A549 (cell line): ENCODE results near the gene CFI. TPM values are rescaled to one million over a fixed set of nuclear protein-coding genes. Genes with fewer than 3 reads are reported as not detected.

Experiments used
- ATAC-seq, 2 experiments: fragments of 200-7000 bp in 1 of 2; fragments of >200 bp in 1 of 2; cut with Nextera tagmentation in 1 of 2; cut with Tn5 transposase in 1 of 2; 3 replicates each; pipeline versions ENCODE4 v1.8.0 to v1.9.1; 2018 to 2020; ENCODE audit warnings: mild to moderate bottlenecking in 1 of 2, moderate library complexity in 1 of 2
- CTCF ChIA-PET: fragments of 300-600 bp; sonication (Branson Sonifier 250); formaldehyde crosslinking; extraction: SDS; loops from one replicate; lab custom pipeline; 2021; ENCODE audit warnings: antibody characterized with exemption, inconsistent platforms; lab: Yijun Ruan, JAX
- POLR2A ChIA-PET: fragments of 350-600 bp; formaldehyde crosslinking; extraction: SDS; loops from one replicate; lab custom pipeline; 2021; ENCODE audit warnings: antibody characterized with exemption, inconsistent platforms; lab: Yijun Ruan, JAX
- DNase-seq, 2 experiments: peaks; one replicate each; pipeline versions ENCODE4 v3.0.0 to v3.0.0-alpha.2; 2011 to 2016; ENCODE audit warnings: low read depth in 1 of 2, low spot score in 1 of 2
- FAIRE-seq: peaks from 2 replicates; lab custom pipeline; 2011; peaks lifted over from hg19 to GRCh38; lab: Jason Lieb, UNC
- H3K27ac ChIP-seq, 2 experiments: fragments of >200 bp; sonication (Bioruptor Twin); formaldehyde crosslinking; 3 replicates each; pipeline ENCODE4 v1.5.1; 2016 to 2017
- H3K4me1 ChIP-seq: fragments of >200 bp; sonication (Bioruptor Twin); formaldehyde crosslinking; 3 replicates; pipeline ENCODE4 v1.6.1; 2016
- H3K4me2 ChIP-seq: fragments of >200 bp; sonication (Bioruptor Twin); formaldehyde crosslinking; 3 replicates; pipeline ENCODE4 v1.6.1; 2016
- H3K4me3 ChIP-seq: fragments of >200 bp; sonication (Bioruptor Twin); formaldehyde crosslinking; 3 replicates; pipeline ENCODE4 v1.5.1; 2016
- H3K9me3 ChIP-seq: fragments of >200 bp; sonication (Bioruptor Twin); formaldehyde crosslinking; 3 replicates; pipeline ENCODE4 v1.6.1; 2016
- CEBPB ChIP-seq, 2 experiments: fragments of >200 bp in 1 of 2; sonication (Bioruptor Twin) in 1 of 2; formaldehyde crosslinking in 1 of 2; IDR thresholded peaks; 2 replicates each; pipeline ENCODE4 v1.6.1; 2012 to 2016
- FOXS1 ChIP-seq: fragments of 250-450 bp; sonication (Bioruptor Pico); IDR thresholded peaks from 2 replicates; pipeline ENCODE4 v1.5.0; 2020; ENCODE audit warnings: mild to moderate bottlenecking, moderate library complexity
- GATA3 ChIP-seq: IDR thresholded peaks from 2 replicates; pipeline ENCODE4 v1.6.1; 2012; ENCODE audit warnings: borderline replicate concordance
- HEYL ChIP-seq: fragments of 250-450 bp; sonication (Bioruptor Pico); IDR thresholded peaks from 2 replicates; pipeline ENCODE4 v1.8.0; 2021; ENCODE audit warnings: mild to moderate bottlenecking, moderate library complexity
- HOXA7 ChIP-seq: fragments of 250-450 bp; sonication (Bioruptor Pico); IDR thresholded peaks from 2 replicates; pipeline ENCODE4 v1.5.0; 2020; ENCODE audit warnings: mild to moderate bottlenecking, moderate library complexity
- JUN ChIP-seq, 2 experiments: fragments of >200 bp; sonication (Bioruptor Twin); formaldehyde crosslinking; IDR thresholded peaks; 2 replicates in 1 of 2; 3 replicates in 1 of 2; pipeline ENCODE4 v1.6.1; 2016 to 2017
- JUNB ChIP-seq: fragments of >200 bp; sonication (Bioruptor Twin); formaldehyde crosslinking; IDR thresholded peaks from 2 replicates; pipeline ENCODE4 v1.6.1; 2016
- KDM5A ChIP-seq: fragments of 200-600 bp; sonication (generic); IDR thresholded peaks from 2 replicates; pipeline ENCODE4 v1.6.1; 2016; ENCODE audit warnings: antibody characterized with exemption, mild to moderate bottlenecking
- MAFK ChIP-seq: fragments of 450-650 bp; IDR thresholded peaks from 2 replicates; pipeline ENCODE4 v1.6.1; 2014; ENCODE audit not compliant: partially characterized antibody
- MAZ ChIP-seq: fragments of 150-350 bp; IDR thresholded peaks from 2 replicates; pipeline ENCODE4 v1.6.1; 2014; ENCODE audit warnings: antibody characterized with exemption, low read depth, low read length, borderline replicate concordance
- NFE2L2 ChIP-seq: fragments of 150-350 bp; conservative IDR thresholded peaks from 2 replicates; pipeline ENCODE4 v1.6.1; 2014; ENCODE audit warnings: low read length
- NR3C1 ChIP-seq: fragments of >200 bp; sonication (Bioruptor Twin); formaldehyde crosslinking; IDR thresholded peaks from 3 replicates; pipeline ENCODE4 v1.6.1; 2017
- PHF8 ChIP-seq: fragments of 200-600 bp; sonication (generic); IDR thresholded peaks from 2 replicates; pipeline ENCODE4 v1.6.1; 2016; ENCODE audit warnings: low read depth, mild to moderate bottlenecking, antibody characterized with exemption, moderate library complexity, borderline replicate concordance
- POLR2AphosphoS2 ChIP-seq: conservative IDR thresholded peaks from 2 replicates; pipeline ENCODE4 v1.6.1; 2012; ENCODE audit warnings: low read length, improper control_type of control experiment, inconsistent platforms
- RARB ChIP-seq: fragments of 250-450 bp; sonication (Bioruptor Pico); IDR thresholded peaks from 2 replicates; pipeline ENCODE4 v1.8.0; 2021; ENCODE audit warnings: mild to moderate bottlenecking, moderate library complexity
- TFCP2L1 ChIP-seq: fragments of 250-450 bp; sonication (Bioruptor Pico); IDR thresholded peaks from 2 replicates; pipeline ENCODE4 v1.5.0; 2021; ENCODE audit warnings: mild to moderate bottlenecking
- ZC3H11A ChIP-seq: fragments of 450-650 bp; IDR thresholded peaks from 2 replicates; pipeline ENCODE4 v1.6.1; 2014; ENCODE audit warnings: antibody characterized with exemption, mild to moderate bottlenecking
- ZNF302 ChIP-seq: fragments of 250-450 bp; sonication (Bioruptor Pico); IDR thresholded peaks from 2 replicates; pipeline ENCODE4 v1.9.0; 2021; ENCODE audit warnings: inconsistent platforms, mild to moderate bottlenecking, moderate library complexity
- WGBS: methylation state at CpG from one replicate; pipeline ENCODE4 v1.1.6; 2017; ENCODE audit errors: missing lambda C conversion rate; 5-methylcytosine and 5-hydroxymethylcytosine counted together
- polyA plus RNA-seq, 4 experiments: library from polyadenylated mRNA; depleted of rRNA in 3 of 4; stranded (reverse); fragments of >200 nt; fragmentation: RNase III in 1 of 4; extraction: RNeasy Plus Mini Kit Qiagen cat#74134 plus additional on column Dnase treatment in 1 of 4; gene quantifications; 2 replicates in 3 of 4; 3 replicates in 1 of 4; pipeline ENCODE4 v1.2.3, GENCODE V29; 2011 to 2017
- TF ChIP-seq, protein P1 (sequence below): fragments of >200 bp; sonication (Bioruptor Twin); formaldehyde crosslinking; IDR thresholded peaks from 2 replicates; pipeline ENCODE4 v1.6.1; 2016
- TF ChIP-seq, protein P2 (sequence below): IDR thresholded peaks from 2 replicates; pipeline ENCODE4 v1.6.1; 2012; ENCODE audit warnings: low read depth, borderline replicate concordance
- TF ChIP-seq, protein P3 (sequence below): fragments of >200 bp; sonication (Bioruptor Twin); formaldehyde crosslinking; IDR thresholded peaks from 3 replicates; pipeline ENCODE4 v1.6.1; 2016

The CFI gene
- polyA plus RNA-seq, 2 of the 4 experiments (the other 2 are of a cell fraction), result 2.6 to 2.8 TPM

DNA sequence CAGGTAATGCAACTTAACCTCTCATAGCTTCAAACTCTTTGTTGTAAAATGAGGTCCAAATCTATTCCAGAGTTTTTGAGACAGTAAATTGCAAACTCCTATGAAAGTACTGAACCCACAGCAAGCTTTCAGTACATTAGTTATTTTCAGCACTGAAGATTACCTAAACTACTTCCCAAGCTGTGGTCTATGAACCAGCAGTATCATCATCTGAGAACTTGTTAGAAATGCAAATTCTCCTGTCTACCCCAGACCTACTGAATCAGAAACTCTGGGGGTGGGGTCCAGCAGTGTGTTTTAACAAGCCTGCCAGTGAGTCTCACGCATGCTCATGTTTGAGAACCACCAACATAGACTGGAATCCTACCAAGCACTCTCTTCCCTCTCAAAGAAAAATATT, 92.8 kb downstream of the CFI start (continued):
- TF ChIP-seq NR3C1, result no peak

DNA sequence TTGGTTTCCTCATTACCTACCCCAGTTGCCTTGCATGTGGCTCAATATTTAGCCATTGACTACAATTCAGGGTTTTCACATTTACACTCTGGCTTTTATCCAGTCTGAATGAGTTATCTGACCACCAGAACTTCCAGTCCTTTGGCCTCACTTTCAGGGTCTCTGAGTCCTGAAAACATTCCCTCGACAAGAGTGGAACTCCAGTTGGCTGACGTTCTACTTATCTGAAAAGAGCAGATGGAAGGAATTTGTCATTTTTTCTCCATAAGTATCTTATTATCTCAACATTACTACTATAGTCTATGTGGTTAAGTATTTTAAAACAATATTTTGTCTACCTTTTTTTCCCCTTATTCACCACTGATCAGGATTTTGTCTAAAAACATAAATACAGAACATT, 93.4 kb downstream of the CFI start:
- POLR2A ChIA-PET, result no interaction called here
- H3K4me1 ChIP-seq, result peaks cover 9% of the 10 kb centered on the region

DNA sequence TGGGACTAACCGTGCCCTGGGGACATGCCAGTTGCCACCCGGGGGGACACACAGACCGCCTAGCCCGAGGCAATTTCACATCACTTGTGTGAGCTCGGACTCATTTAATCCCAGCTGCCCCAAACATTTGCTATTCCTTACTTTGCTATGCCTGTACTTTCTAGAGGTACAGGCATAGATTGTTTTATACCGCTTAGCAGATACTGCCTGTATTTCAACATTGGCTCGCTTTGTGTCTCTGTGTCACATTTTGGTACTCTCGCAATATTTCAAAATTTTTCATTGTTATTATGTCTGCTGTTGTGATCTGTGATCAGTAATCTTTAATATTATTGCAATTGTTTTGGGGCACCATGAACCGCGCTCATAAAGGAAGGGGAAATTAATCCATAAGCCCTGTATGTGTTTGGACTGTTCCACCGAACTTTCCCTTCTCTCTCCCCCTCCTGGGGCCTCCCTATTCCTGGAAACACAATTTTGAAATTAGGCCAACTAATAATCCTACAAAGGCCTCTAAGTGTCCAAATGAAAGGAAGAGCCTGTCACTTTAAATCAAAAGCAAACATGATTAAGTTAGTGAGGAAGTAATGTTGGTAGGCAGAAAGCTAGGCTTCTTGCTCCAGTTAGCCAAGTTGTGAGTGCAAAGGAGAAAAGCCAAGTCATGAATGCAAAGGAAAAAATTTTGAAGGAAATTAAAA, 98.0 kb downstream of the CFI start:
- no peak for FAIRE-seq
- POLR2A ChIA-PET, result interaction anchor here (0.7 kb wide), 1 partner anchor 111 kb away, joined by 3 read pairs; no protein-coding TSS in a partner anchor
- peak overlapping the region; percentile 78 to 97 for H3K27ac ChIP-seq
- DNase-seq, result no peak
- H3K4me1 ChIP-seq, result peaks cover 16% of the 10 kb centered on the region
- CTCF ChIA-PET, result interaction anchor here (0.7 to 1.9 kb wide), 5 partner anchors 38 to 283 kb away, joined by 3 to 6 read pairs (median 5); no protein-coding TSS in a partner anchor
- no peaks in the 10 kb centered on the region for H3K9me3 ChIP-seq
- ATAC-seq, result peak in 1 of 2 experiments; percentile 22; a peak in 2 of 6 replicates
- H3K4me2 ChIP-seq, result peak overlapping the region; percentile 85
- H3K4me3 ChIP-seq, result peak overlapping the region; percentile 66
- 35% methylated on average over 11 of the region's 11 CpGs for WGBS
- no peak for TF ChIP-seq CEBPB (IDR thresholded peaks at IDR 0.05)
- no peak for TF ChIP-seq RARB (CRISPR knock-in tag)
- TF ChIP-seq TFCP2L1 (CRISPR knock-in tag), result no peak
- no peak for TF ChIP-seq PHF8
- TF ChIP-seq, protein P1, sequence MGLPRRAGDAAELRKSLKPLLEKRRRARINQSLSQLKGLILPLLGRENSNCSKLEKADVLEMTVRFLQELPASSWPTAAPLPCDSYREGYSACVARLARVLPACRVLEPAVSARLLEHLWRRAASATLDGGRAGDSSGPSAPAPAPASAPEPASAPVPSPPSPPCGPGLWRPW, result no peak
- no peak for TF ChIP-seq NFE2L2
- no peak for TF ChIP-seq ZNF302 (CRISPR knock-in tag)
- TF ChIP-seq ZC3H11A, result no peak
- no peak for TF ChIP-seq HEYL (CRISPR knock-in tag)
- TF ChIP-seq JUNB, result no peak
- no peak for TF ChIP-seq FOXS1 (CRISPR knock-in tag)
- TF ChIP-seq POLR2AphosphoS2, result no peak
- TF ChIP-seq, protein P2, sequence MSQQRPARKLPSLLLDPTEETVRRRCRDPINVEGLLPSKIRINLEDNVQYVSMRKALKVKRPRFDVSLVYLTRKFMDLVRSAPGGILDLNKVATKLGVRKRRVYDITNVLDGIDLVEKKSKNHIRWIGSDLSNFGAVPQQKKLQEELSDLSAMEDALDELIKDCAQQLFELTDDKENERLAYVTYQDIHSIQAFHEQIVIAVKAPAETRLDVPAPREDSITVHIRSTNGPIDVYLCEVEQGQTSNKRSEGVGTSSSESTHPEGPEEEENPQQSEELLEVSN, result no peak
- TF ChIP-seq, protein P3, sequence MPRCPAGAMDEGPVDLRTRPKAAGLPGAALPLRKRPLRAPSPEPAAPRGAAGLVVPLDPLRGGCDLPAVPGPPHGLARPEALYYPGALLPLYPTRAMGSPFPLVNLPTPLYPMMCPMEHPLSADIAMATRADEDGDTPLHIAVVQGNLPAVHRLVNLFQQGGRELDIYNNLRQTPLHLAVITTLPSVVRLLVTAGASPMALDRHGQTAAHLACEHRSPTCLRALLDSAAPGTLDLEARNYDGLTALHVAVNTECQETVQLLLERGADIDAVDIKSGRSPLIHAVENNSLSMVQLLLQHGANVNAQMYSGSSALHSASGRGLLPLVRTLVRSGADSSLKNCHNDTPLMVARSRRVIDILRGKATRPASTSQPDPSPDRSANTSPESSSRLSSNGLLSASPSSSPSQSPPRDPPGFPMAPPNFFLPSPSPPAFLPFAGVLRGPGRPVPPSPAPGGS, result no peak
- TF ChIP-seq JUN (IDR thresholded peaks at IDR 0.05), result no peak
- TF ChIP-seq MAZ, result no peak
- no peak for TF ChIP-seq HOXA7 (CRISPR knock-in tag)

More for the DNA sequence above, 93.4 kb downstream of the CFI start:
- FAIRE-seq (no peak), ATAC-seq (no peak), DNase-seq (no peak)
- TF ChIP-seq ZNF302 (CRISPR knock-in tag) (no peak), KDM5A (no peak), HOXA7 (CRISPR knock-in tag) (no peak), GATA3 (no peak), MAFK (no peak), RARB (CRISPR knock-in tag) (no peak)
- Histone ChIP-seq H3K9me3 (no peaks in the 10 kb centered on the region), H3K4me2 (no peak overlapping the region), H3K27ac (no peak overlapping the region), H3K4me3 (no peak overlapping the region)
- WGBS, result 77% methylated on average over 2 of the region's 2 CpGs
- CTCF ChIA-PET, result no interaction called here
